HG03139 (cell line): ENCODE data around the gene RAD51B.
A peak's percentile ranks its signal among the peaks of the same experiment; 100 is the strongest.
"Not testable (repeated sequence)": the region's sequence is repeated elsewhere in the genome, so short reads cannot be mapped to it uniquely, and the experiment has no call there.

Experiments
- ATAC-seq: cut with Tn5 transposase; IDR thresholded peaks from one replicate; pipeline ENCODE4 v1.9.1; 2021; ENCODE audit not compliant: unreplicated experiment

Gene RAD51B

GRCh38 chr14:67819563-67820421, at the start of gene RAD51B:
Gene RAD51B (plus strand): TSS chr14:67819779.
- peak; percentile 60 for ATAC-seq

DNA sequence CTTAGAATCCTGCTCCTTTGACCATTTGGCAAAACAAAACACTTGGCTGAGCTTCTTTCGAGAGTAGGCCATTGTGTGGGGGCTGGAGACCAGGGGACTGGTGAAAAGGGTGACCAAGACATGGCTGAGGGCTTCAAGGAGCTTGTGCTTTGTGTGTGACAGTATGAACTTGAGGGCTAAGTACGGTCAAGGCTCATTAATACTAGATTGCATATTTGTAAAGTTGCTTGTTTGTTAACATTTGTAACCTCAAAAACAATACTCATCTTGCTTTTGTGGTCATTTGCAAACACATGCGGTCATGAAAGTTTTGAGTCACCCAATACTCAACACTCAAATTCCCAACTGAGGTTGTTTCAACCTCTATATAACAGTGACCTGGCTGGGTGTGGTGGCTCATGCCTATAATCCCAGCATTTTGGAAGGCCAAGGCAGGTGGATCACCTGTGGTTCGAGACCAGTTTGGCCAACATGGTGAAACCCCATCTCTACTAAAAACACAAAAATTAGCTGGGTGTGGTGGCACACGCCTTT, 45.7 kb upstream of the RAD51B start:
- ATAC-seq, result no peak

DNA sequence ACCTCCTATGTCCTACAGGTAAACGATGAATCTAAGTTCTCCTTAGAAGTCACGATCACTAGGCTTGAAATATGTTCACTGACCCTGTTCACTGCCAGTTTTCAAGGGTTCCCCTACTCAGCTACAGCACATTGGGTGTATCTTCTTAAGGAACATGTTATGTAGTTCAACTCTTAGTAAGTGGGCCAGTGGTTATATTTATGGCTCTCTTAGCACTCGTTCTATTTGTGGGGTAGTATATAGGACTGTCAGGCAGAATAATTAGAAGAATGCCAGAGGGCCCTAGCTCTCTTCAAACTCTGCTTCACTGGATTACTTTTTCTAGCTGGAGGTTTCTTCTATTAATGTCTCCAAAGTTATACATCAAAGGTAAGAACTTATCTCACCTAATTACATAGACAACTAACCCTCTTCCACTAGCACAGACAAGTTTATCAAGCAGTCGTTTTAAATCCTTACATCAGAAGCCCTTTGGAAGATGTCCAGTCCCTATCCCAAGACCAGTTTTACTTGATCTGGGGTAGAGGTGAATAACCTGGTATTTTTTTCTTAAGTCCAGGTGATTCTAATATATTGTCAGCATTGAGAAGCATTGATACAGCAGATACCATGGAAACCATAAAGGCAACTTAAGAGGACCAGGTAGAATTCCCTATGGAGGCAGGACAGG, 42.8 kb upstream of the RAD51B start:
- no peak for ATAC-seq

DNA sequence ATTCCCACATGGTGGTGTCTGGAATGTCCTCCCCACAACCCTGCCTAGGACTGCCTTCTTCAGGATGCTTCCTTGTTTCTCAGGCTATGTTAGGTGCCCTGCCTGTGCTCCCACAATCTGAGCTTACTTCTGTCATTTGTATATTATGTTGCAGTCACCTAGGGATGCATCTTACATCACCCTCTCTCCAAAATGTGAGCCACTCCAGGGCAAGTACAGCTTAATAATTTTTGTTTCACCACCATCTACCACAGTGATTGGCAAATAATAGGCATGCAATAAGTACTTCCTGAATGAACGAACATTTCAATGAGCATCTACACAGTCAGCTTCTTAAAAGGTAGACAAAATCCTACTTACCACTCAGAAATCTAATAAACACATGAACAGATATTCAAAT, 40.8 kb upstream of the RAD51B start:
- no peak for ATAC-seq

- ATAC-seq, result no peak
These were observed 37.5 kb upstream of the RAD51B start for GRCh38 chr14:67782090-67782489.

DNA sequence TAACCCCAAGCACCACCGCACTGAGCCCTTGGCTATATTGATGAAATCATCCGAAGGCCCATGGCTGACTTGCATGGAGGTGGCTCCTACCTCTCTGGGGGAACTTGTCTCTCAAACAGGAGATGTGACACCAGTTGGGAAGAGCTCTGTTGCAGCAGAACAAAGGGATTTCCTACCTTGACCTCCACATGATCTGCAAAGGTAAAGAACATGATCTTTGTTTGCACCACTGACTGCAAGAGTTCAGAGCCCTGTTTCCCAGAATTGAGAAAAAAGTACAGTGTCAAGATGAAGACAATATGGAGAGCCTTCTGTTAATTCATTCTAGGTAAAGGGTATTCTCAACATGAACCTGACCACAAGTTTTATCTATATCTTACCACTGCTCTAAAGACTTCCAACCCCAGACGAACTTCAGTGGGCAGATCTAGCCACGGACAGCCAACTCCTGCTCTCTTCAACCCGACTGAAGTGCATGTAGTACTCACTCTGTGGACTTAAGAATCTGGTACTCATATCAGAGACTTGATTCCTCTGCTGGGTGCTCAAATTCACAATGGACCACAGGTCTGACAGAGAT, 35.2 kb upstream of the RAD51B start:
- no peak for ATAC-seq

DNA sequence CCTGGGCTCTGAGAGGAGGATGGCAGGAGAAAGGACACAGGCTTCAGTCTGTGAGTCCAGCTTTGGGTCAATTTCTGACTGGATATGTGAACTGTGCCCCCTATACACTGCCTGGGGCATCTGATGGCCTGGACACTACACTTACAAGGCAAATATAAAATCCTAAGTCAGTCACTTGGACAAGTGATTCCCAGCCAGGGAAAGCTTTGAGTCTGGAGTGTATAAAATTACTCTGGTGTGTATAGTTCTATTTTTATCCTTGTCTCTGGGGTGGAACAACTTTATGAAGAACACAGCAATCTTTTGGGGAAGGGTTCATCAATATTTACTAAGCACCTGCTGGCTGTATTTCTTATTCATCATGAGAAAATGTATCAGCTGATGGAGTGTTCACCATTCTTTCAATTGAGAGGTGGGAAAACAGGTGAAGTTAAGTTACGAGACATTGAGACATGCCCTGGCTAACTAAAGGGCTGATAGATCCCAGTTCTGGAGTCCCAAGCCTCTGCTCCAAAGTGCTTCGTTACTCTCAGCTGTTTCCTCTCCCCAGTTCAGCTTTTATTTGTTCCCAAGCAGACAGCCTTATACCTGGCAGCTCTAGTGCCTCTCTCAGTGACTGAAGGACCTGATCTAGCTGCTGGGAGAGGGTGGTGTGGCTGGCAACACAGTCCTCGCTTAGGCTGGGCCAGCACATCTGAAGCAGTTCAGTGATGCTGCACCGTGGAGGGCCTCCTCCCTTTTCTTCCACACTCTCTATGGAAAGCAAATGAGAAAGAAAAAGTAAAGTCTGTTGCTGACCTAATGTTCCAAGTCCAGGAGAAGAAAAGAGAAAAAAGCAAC, 34.1 kb upstream of the RAD51B start:
- no peak for ATAC-seq

DNA sequence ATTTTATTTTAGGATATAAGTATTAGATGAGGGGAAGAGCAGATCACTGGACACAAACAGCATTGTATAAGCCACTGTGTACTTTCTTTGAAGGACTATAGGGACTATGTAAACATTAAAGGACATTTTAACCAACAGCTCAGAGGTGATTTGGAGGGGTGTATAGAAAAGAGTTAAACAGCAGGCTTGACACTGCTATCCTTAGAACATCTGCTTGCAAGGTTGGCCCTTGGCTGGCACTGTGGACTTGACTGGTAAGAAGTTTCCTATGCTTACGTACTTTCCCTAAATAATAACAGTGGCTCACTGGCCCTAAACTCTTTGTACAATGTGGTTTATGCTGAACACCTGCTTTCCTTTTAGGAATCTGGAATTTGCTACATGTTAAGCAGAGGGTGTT, 31.9 kb upstream of the RAD51B start:
- ATAC-seq, result no peak

GRCh38 chr14:67798731-67799130, 20.8 kb upstream of the RAD51B start:
- no peak for ATAC-seq

DNA sequence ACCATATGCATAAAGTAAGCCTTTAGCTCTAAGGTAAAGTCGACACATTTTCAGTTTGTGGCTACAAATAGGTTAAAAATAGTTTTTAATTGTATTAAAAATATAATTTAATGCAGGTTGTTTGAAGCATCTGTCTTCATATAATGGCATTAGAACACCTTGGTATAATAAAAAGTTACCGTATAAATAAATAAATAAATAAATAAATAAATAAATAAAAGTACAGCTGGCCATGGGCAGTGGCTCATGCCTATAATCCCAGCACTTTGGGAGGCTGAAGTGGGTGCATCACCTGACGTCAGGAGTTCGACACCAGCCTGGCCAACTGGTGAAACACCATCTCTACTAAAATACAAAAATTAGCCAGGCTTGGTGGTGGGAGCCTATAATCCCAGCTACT, 18.8 kb upstream of the RAD51B start:
- no peak for ATAC-seq

DNA sequence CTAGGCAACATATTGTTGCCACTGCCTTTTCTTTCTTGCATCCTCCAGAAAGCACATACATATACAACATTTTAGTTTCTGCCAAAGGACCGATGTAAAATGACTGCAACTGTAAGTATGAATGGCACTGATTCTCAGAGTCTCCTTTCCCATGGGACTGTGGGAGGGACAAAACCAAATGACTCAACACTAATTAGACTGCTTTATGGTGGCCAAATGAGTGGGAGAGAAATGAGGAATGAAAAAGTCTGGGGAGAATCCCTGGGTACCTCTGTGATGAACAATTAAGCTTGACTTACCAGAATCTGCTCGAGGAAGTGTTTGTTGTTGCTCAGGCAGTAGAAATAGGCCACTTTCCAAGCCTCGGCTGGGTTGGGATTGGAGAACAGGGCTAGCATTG, 13.3 kb upstream of the RAD51B start:
- no peak for ATAC-seq

DNA sequence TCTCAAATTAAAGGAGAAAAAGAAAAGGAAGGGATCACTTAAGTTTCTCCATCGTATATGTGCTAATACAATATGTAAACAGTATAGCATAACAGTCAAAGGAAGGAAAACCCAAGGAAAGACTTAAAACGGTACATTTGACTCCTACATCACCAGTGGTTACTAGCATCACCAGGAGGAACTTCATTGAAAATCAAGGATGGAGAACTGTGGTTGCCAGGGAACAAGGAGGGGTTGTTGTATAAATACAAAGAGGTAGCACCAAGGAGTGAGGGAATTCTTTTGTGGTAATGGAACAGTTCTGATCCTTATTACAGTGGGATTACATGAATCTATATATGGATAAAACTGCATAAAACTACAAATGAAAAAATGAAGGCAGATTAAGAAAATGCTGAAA, 4.8 kb upstream of the RAD51B start:
- no peak for ATAC-seq

- ATAC-seq, result no peak
These were observed 3.9 kb upstream of the RAD51B start for GRCh38 chr14:67815573-67816225.

GRCh38 chr14:67816326-67817002, 3.1 kb upstream of the RAD51B start, which contains the start of gene ZFYVE26:
Gene ZFYVE26 (minus strand): TSS chr14:67816590. CDS start chr14:67815963, 627 bp downstream.
- ATAC-seq, result peak; percentile 81

DNA sequence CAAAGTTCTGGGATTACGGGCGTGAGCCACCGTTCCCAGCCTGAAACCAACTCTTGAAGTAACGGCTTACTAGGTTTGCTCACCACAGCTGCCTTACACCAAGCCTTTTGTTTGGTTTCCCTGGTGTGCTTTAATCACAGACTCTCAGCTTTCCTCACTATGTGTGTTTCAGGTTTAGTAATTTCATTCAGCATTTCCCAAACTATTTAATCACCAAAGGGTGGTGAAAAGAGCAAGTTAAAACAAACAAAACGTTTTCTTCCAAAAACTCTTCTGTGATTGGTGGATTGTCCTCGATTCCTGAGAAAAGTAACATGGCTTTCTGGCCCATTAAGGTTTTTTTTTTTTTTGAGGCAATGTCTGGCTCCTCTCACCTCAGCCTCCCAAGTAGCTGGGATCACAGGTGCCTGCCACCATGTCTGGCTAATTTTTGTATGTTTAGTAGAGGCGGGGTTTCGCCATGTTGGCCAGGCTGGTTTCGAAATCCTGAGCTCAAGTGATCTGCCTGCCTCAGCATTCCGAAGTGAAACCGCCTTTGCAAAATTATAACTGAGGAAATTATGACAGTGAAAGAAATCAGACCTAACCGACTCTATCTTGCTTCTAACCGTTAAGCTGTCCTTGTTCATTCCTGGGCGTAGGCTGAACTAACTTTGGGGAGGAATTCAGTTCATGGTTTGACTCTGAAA, 1.7 kb upstream of the RAD51B start:
- ATAC-seq, result no peak

DNA sequence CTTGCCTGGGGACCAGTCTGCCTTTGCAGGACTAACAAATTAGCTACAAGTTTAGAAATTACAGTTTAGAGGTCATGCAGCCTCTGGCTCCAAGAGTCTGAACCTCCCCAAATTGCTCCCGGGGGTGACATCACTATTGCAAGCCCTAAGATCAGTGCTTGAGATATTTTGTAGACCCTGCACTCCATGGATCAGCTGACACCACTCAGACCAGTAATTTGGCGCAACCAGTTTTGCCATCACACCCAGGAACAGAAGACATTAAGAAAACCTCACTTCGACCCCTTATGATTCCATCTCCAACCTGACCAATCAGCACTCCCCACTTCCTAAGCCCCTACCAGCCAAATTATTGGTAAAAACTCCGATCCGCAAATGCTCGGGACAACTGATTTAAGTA, 1.1 kb upstream of the RAD51B start:
- ATAC-seq, result not testable (repeated sequence)

- no peak for ATAC-seq
These were observed 921 bp downstream of the RAD51B start for GRCh38 chr14:67820428-67820971.

GRCh38 chr14:67821121-67821520, 1.5 kb downstream of the RAD51B start:
- no peak for ATAC-seq

DNA sequence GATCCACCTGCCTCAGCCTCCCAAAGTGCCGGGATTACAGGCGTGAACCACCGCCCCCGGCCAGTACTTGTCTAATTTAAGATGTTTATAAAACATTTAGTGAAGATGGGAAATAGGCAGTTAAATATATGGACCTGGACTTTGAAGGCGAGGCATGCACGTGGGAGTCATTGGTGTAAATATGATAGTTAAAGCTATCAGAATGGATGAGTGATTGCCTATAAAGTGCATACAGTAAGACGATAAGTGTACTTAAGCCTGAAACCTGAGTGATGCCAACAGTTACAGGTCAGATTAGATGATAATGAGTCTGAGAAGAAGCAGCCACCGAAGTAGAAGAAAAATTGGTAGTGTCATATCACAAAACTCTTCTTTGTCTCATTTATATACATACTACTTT, 11.5 kb downstream of the RAD51B start:
- no peak for ATAC-seq
